Ramos (cell line): ENCODE measurements around the gene AGK.
"Not testable (repeated sequence)": the region's sequence is repeated elsewhere in the genome, so short reads cannot be mapped to it uniquely, and the experiment has no call there.

Experiments
- in situ Hi-C: fragments of 300-500 bp; cut with MboI; formaldehyde crosslinking; loops from one replicate; pipeline ENCODE4 v1.14.3; 2022; ENCODE audit warnings: low sequenced_read_pairs; ENCODE audit not compliant: unreplicated experiment

AGK gene

DNA sequence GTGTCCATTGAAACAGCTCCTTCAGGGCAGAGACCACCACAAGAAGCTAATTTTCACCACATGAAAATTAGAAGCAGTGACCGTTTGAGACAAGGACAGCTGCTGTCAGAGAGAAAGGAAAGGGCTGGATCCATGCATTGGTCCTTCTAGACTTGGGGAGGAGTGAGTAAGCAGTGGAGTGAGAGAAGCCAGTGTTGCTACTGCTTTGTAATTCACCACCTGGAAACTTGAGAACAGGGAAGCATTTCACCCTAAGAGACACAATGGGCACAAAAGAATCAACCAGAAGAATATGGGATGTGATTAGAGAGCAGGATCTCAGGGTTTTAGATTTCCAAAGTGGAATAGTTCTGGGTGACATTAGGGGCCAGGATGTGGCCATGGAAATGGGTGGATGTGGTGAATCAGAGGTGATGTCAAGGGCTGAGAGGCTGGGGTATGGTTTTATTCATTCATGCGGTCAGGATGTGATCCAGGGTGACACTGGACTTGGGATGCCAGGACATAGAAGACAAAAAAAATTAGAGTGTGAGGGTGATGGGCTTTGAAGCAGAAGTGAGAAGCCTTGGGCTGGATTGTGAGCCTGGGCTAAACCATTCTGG, 89.1 kb downstream of the AGK start:
- in situ Hi-C loops, result no loop called here

DNA sequence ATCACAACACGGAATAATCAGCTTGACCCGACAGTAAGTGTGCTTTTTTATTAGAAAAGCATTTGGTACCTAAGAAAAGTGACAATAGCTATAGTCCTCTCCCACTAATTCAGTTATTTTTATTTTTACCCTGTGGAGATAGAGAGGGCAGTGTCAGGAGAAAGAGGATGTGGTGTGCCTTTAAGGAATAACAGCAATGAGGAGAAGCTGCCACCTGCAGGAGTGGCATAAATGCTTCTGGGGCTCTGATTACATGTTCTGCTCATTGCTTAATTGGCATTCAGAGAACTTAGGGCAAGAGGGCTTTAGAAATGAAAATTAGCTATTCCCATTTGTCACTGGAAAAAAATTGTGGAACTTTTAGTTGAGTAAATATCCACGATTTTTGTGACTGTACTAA, 90.7 kb downstream of the AGK start:
- in situ Hi-C loops, result no loop called here

DNA sequence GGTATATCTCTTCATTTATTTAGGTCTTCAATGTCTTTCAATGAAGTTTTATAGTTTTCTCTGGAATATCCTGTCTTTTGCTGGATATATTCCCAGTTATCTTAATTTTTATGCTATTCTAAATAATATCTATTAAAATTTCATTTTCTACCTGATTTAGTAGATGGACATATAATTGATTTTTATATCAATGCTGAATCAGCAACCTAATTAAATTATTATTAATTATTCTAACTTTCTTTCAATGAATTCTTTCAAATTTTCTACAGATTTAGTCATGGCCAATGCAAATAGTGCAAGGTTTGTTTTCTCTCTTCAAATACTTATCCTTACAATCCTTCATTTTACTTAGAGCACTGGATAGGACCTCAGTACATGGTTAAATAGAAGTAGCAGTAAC, 94.0 kb downstream of the AGK start:
- in situ Hi-C loops, result no loop called here

DNA sequence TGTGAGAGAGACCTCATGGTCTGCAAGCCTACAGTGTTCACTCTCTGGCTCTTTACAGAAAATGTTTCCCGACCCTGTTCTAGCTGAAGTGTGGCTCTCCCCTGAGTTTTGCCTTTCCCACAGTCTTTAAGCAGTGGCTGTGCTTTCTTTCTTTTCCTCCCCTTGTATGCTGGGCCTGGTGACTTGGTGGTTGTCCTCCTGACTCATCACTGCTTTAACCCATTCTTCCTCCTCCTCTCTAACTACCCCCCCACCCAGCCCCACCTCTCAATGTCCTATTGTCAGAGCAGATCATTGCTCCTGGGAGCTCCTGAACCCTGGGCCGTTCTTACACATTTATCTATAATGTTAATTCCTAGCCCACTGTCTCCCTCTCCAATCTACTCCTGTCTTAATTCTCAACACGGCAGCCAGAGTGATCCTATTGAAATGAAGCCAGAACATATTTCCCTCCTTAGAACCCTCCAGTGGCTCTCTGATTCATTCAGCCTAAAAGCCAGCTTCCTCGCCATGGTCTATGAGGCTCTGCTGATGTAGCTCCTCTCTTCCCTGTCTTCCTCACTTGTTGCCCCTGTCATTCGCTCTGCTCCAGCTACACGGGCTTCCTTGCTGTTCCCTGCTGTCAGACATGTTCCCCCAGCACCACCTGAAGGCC, 95.7 kb downstream of the AGK start:
- in situ Hi-C loops, result no loop called here

DNA sequence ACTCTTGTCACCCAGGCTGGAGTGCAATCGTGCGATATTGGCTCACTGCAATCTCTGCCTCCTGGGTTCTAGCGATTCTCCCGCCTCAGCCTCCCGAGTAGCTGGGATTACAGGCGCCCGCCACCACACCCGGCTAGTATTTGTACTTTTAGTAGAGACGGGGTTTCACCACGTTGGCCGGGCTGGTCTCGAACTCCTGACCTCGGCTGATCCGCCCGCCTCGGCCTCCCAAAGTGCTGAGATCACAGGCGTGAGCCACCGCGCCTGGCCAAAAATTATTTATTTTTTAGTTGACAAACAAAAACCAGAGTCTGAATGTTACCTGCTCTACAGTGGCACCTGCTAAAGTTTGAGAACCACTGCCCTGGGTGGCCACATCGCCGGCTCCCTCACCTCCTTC, 96.5 kb downstream of the AGK start:
- in situ Hi-C loops, result not testable (repeated sequence)

DNA sequence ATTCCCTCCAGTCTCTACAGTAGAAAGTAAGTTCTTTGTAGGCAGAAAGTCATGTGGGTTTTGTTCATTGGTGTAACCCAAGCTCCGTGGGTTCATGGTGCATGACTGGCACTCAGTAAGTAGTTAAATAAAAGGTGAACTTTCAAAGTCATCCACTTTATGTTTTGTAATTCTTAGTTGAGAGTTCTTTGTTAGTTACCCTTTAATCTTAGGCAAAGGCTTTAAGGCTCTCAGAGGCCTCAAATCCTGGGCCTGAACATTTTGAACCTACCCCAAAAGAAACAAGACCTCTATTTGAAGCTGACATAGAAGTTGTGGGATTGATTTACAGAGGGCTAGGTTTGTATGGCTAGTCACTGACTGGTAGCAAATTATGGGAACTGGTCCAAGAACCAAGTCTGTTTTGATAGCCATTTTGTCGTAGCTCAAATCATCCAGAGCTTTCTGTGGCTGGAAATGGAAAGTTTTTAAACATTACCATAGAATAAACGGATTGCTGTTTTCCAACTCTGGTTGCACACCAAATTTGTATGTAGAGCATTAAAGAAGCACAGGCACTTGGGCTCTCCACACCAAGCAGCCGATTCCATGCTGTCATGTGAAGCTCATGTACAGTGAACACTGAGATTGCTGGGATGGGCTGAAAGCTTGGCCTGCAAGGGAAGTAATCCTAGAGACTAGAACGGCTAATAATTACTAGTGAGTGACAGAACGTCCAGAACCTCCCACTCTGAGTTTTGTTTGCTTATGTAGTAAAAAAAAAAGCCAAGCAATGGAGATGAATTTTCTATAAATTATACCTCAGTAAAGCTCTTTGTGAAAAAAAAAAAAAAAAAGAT, 97.3 kb downstream of the AGK start:
- in situ Hi-C loops, result no loop called here

DNA sequence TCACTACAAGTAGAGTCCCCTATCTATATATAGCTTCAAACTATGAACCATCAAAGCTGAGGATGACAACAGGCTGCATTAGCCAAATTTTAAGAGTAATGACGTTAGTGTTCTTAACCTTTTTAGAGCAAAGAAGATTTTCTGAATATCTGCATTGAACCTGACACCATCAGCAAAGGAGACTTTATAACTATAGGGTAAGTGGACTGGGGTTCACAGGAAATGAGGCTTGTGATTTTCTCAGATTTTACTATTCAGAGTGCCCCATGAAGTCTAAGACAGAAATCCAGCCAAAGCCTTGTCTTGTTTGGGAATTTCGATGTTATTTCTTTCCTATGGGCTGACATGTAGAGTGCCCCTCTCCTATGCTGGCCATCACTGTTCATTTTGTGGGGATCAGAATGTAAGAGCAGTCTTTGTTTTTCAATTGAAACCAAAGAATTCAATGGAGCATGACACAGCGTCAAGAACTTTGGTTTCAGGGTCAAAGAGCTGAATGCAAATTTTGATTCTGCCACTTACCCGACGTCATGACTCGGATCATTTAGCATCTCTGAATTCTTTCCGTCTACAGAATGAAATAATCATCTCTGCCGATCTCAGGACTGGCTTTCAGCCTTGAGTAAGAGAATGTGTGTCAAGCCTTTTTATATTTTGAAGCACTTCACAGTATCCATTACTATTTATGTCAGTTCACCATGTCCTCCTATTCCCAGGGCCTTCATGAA, 98.1 kb downstream of the AGK start:
- in situ Hi-C loops, result no loop called here

DNA sequence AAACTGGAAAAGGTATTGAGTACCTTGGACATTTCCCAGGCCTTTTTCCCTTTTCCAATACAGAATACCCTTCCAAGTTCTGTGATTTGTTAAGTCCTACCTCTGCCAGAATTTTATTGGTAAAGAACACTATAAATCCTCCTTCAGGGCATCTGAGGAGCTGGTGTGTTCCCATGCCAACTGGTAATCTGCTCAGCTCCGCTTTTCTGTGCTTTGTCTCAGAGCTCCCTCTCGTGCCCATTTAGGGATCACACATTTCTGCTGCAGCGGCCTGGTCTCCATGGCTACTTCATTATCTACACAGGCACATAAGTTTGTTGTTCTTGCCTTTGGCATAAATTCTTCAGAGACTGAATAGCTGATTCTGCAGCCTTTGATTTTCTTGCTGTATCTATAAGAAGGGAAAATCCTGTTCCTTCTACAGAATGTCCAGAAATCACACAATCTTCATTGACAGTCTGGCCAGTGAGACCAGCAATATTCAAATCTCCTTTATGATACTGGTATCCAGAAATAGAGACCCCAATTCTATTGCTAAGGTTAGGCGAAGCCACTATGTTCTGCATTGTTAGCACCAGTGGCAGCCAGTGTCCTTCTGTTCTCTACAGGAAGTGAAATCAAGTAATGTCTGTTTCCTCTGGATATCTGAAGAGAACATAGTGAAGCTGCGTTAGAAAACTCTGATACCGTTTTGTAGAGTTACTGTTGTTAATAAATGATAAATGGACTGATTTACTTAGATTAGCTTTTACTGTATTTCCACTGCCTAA, 98.8 kb downstream of the AGK start:
- in situ Hi-C loops, result loop anchor here (10.0 kb wide), 1 partner anchor 135 kb away; no protein-coding TSS in a partner anchor

DNA sequence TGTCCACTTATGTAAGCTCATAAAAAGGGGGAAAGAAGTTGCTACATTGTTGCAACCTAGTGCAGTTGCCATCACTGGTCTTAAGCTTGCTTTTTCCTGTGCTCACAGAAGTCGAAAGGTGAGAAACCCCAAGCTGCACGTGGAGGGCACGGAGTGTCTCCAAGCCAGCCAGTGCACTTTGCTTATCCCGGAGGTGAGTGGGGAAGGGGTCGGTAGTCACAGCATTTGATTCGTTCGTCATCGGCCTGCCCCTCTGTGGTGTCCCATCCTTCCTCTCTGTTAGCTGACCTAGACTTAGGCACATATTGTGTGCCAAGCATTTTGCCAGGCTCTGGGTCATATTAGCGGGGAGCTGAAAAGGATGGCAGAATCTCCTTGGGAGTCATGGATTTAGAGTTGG, 100.2 kb downstream of the AGK start:
- in situ Hi-C loops, result loop anchor here (10.0 kb wide), 1 partner anchor 133 kb away; no protein-coding TSS in a partner anchor

DNA sequence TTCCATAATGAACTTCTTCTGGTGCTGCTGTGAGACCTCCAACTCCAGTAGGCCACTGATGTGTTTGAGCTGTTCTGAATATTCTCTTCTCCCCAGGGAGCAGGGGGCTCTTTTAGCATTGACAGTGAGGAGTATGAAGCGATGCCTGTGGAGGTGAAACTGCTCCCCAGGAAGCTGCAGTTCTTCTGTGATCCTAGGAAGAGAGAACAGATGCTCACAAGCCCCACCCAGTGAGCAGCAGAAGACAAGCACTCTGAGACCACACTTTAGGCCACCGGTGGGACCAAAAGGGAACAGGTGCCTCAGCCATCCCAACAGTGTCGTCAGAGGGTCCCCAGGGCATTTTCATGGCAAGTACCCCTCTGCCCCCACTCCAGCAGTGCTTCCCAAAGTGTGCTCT, 101.5 kb downstream of the AGK start:
- in situ Hi-C loops, result loop anchor here (10.0 kb wide), 1 partner anchor 132 kb away; no protein-coding TSS in a partner anchor

DNA sequence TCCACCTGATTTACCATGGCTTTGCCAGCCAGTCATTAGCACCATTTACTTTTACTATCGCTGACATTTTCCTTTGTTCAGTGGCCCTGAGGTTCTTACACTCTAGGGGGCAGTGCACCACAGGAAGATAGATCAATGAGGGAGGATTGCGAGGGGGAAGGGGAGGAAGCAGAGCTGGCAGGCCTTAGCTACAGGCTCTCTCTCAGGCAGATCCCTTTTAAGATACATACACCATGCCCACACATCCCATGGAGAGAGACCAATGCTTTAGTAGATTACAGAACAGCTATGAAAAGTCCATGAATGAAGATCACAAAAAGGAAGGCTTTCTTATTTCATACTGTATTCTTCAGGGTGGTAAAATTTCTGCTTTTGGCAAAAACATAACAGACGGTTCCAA, 103.3 kb downstream of the AGK start:
- in situ Hi-C loops, result loop anchor here (10.0 kb wide), 1 partner anchor 130 kb away; no protein-coding TSS in a partner anchor

DNA sequence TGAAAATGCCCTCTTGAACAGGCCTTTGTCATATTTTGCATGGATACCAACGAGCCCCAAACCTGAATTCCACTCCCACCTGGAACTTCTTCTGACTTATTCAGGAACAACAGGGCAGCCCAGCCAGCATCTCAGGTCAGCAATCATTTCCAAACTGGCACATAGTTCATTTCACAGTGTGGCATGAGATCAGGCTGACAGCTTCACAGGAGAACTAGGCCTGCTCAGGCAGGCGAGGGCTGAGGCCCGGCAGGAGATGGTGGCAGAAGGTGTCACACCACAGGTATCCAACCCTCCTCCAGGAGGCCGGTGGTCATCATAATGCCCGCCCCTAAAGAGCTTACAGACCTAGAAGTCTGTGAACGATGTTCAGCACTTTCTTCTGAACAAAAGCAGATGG, 108.3 kb downstream of the AGK start:
- in situ Hi-C loops, result loop anchor here (10.0 kb wide), 1 partner anchor 125 kb away; no protein-coding TSS in a partner anchor

DNA sequence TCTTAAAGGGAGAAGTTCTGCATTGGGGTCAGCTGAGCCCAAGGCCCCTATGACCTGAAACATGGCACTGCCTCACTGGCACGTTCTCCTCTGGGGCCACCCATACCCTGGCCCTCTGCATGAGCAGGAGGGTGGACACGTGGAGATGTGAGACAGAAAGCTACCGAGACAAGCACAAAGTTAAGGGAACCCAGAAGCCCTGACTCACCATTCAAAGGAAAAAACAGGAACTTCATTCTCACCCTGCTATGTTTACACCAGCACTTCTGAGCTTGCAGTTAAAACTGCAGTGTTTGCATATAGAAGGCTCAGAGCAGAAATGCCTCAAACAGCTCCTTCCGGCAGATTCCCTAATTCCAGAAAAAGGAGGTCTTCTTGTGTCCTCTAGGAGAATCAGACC, 109.0 kb downstream of the AGK start:
- in situ Hi-C loops, result no loop called here

DNA sequence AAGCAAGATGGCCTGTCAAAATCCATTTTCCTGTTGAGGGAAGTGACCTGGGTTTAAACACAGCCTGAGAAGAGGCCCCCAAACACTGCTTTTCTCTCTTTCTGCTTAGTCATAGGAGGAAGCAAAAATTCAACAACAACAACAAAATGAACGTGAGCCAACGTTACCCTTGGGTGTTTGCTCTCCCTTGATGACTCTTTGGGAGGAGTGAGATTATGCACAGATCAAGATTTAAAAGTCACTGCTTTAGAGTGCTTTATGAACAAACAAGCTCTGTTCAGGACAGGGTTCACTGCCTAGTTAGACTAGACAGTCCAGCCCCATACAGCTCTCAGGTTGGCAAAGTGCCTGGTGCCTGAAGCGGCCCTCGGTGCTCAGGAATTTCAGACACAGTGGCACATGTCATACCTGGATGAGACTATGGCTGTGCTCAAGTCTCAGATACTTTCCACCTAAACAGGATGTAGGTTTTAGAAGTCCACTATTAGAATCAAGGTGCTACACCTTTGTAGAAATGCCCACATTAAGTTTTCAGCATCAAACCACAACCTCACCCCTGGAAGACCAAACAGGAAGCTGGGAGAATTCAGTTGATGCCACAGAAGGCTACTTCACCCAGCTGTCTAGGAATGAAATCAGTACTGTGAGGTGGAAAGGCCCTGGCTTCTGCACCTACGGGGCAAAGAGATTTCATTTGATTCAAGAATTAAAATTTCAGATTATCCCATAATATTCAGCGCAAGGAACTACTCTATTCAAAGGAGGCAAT, 112.1 kb downstream of the AGK start:
- in situ Hi-C loops, result no loop called here

DNA sequence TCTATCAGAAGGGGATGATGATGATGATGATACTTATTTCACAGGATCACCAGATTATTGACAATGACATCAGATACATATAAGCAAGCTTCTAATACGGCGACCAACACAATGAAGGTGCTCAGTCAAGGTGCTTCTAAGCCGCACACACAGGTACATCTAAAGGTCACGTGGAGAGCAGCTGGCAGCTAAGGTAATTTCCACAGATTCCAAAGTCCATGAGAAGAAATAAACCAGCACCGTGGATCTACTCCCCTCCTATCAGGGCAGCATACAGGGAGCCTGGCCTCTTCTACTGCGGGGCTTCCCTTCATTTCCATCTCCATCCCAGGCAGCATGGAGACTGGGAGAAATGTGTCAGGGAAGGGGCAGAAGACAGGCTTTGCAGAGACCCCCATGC, 113.2 kb downstream of the AGK start:
- in situ Hi-C loops, result no loop called here

DNA sequence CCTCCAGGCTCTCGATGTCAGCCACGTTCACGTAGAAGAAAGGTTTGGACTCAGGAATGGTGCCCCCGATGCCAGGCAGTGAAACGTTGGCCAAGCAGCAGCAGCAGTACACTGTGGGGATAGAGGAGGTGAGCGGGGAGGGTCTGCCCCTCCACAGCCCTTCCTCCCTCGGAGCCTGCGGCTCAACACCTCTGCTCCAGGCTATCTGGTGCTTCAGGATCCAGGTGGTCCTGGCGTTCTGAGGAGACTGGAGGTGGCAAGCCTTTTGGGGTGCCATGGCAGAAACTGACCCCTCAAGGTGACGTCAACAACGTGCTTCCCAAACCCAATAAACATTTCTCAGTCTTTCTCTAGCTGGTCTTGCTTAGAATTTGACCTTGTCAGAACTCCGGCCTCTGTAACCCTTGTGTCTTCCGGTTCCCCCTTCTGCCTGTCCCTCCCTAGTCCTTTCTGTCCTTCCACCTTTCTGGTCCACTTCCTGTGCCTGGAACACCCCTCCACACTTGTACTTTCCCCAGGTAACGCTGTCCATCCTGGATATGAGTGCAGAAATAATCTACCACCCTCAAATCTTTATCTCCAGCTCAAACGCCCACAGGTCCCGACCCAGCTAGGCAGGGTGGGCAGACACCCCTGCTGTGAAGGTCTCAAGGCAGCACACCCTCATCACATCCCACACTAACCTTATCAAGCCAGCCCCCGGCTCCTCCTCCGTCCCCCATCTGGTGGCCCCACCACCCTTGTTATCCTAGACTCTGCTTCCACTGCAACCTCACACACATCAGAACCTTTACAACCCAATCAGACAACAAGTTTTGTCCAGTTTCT, 114.2 kb downstream of the AGK start:
- in situ Hi-C loops, result no loop called here

DNA sequence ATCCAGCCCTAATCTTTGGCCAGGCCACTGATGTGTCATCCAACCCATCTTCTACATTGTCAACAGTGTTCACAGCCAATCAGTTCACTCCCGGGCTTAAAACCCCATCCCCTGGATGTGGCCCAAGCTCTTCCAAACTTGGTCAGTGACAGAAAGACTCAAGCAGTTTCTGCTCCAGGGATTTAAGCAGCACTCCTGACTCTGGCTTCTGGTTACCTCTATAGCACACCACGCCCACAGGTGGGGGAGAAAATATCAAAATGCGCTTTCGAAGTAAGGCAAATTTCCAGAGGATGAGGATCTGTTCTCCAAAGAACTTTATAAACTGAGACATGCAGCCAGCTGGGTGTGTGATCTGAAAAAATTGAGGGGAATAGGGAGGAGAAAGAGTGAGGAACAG, 114.9 kb downstream of the AGK start:
- in situ Hi-C loops, result no loop called here

DNA sequence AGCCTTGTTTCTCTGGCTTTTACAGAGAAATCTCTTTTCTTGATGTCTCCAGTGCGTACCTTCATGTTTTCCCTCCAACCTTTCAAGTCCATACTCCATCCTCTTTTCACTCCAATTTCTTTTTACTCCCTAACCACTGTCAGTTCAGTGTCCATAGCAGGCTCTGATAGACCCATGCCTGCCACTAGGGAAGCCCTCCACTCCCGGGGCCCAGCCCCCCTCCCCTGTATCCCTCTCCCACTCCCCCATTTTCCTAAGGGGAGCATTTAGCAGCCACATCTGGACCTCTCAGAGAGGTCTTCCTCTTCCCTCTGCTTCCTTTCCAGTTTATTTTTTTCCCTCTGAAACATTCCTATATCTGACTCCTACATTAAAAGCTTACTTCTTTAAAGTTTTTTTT, 117.6 kb downstream of the AGK start:
- in situ Hi-C loops, result no loop called here
